Stomach (tissue), 9 donors: ENCODE measurements around the gene ATG9A. TPM values are rescaled to one million over a fixed set of nuclear protein-coding genes. Genes with fewer than 3 reads are reported as not detected.

Source experiments
- DNase-seq, 2 donors: peaks; one replicate each; pipeline versions ENCODE4 v3.0.0 to v3.0.0-alpha.2; 2013 to 2019
- H3K27ac ChIP-seq, 5 donors: fragments of 200-600 bp in 4 of 5; sonication (generic) in 4 of 5; one replicate each; pipeline ENCODE4 v1.5.1; 2013 to 2019; ENCODE audit warnings: mild to moderate bottlenecking in 1 of 5, moderate library complexity in 1 of 5
- H3K27me3 ChIP-seq, 3 donors: fragments of 200-600 bp; sonication (generic); one replicate each; pipeline ENCODE4 v1.5.1; 2017 to 2019; ENCODE audit warnings: mixed run types in 1 of 3
- H3K36me3 ChIP-seq, 4 donors: fragments of 200-600 bp; sonication (generic); 1 replicate in 3 of 4; 2 replicates in 1 of 4; pipeline ENCODE4 v1.5.1; 2016 to 2019
- H3K4me1 ChIP-seq, 4 donors: fragments of 200-600 bp; sonication (generic); one replicate each; pipeline ENCODE4 v1.5.1; 2016 to 2019
- H3K4me3 ChIP-seq, 4 donors: fragments of 200-600 bp; sonication (generic) in 3 of 4; one replicate each; pipeline ENCODE4 v1.5.1; 2016 to 2019; ENCODE audit warnings: mild to moderate bottlenecking in 1 of 4
- H3K9me3 ChIP-seq, 4 donors: fragments of 200-600 bp; sonication (generic); one replicate each; pipeline ENCODE4 v1.5.1; 2016 to 2019
- EP300 ChIP-seq: sonication (generic); formaldehyde crosslinking; IDR thresholded peaks from one replicate; pipeline ENCODE4 v1.6.1; 2017; ENCODE audit warnings: antibody characterized with exemption
- POLR2A ChIP-seq, 4 donors: fragments of 450-650 bp; IDR thresholded peaks; one replicate each; pipeline ENCODE4 v1.6.1; 2016; ENCODE audit warnings: antibody characterized with exemption in 4 of 4, control low read depth in 2 of 4, mild to moderate bottlenecking in 1 of 4, moderate library complexity in 1 of 4
- POLR2AphosphoS5 ChIP-seq, 3 donors: sonication (generic); formaldehyde crosslinking; IDR thresholded peaks; one replicate each; pipeline ENCODE4 v1.6.1; 2016; ENCODE audit warnings: antibody characterized with exemption in 3 of 3
- WGBS, 5 donors: extraction: QIAGEN DNeasy Blood & Tissue Kit in 3 of 5; methylation state at CpG; one replicate each; pipeline versions ENCODE4 v1.1.5 to v1.1.7; 2013 to 2018; 5-methylcytosine and 5-hydroxymethylcytosine counted together
- intact Hi-C: fragments of 100-400 bp; cut with DNase I; formaldehyde crosslinking; loops from one replicate; pipeline ENCODE4 v1.15.1; 2023; ENCODE audit warnings: low total_unique reads
- polyA plus RNA-seq, 3 donors: library from polyadenylated mRNA; stranded (reverse); fragments of 200-250 nt; gene quantifications; one replicate each; pipeline ENCODE4 v1.2.3, GENCODE V29; 2013
- total RNA-seq, 5 donors: library from RNA; depleted of rRNA; stranded (reverse); fragments of >200 nt; gene quantifications; one replicate each; pipeline versions ENCODE4 v1.1.0 to v1.2.3, GENCODE V29; 2014 to 2016
- TF ChIP-seq, protein P1 (sequence below), 7 experiments: fragments of 450-650 bp in 4 of 7; fragments of 200-600 bp in 3 of 7; sonication (generic) in 3 of 7; IDR thresholded peaks; one replicate each; pipeline ENCODE4 v1.5.1; 2016 to 2019; ENCODE audit warnings: antibody characterized with exemption in 7 of 7, control low read depth in 2 of 7, mild to moderate bottlenecking in 1 of 7
- donor health status: healthy with polysubstance abuse.
- donor health status: Bipolar disorder and iron deficiency.
- donor health status: healthy.

ATG9A gene
- total and polyA plus RNA-seq, 8 donors: 1.4 to 100 (median 16.1) TPM

DNA sequence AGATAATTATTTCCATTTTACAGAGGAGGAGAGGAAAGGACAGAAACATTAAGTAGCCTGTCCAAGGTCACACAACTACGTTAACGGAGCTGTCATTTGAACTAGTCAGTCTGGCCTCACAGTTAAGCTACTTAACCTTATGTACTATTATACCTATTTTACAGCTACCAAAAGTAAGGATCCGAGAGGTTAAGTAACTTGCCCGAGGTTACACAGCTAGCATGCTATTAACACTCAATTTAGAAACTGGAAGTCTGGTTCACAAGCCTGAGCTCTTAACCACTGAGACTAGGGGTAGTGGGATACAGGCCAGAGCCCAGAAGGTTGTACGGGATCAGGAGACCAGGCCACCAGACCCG lies 15.3 kb upstream of the ATG9A start:
- peaks cover 0 to 29% (median 15%) of the 10 kb centered on the region in 4 donors for H3K36me3 ChIP-seq
- peak overlapping the region; percentile 77 to 95 (median 82) for H3K4me3 ChIP-seq
- peaks cover 38 to 54% (median 52%) of the 10 kb centered on the region in 4 donors for H3K4me1 ChIP-seq
- no peak for DNase-seq
- H3K27ac ChIP-seq: peak overlapping the region; percentile 91 to 98 (median 97)
- TF ChIP-seq POLR2A (IDR thresholded peaks at IDR 0.05) (no peak), POLR2AphosphoS5 (IDR thresholded peaks at IDR 0.05) (no peak), EP300 (no peak)
- TF ChIP-seq, protein P1, sequence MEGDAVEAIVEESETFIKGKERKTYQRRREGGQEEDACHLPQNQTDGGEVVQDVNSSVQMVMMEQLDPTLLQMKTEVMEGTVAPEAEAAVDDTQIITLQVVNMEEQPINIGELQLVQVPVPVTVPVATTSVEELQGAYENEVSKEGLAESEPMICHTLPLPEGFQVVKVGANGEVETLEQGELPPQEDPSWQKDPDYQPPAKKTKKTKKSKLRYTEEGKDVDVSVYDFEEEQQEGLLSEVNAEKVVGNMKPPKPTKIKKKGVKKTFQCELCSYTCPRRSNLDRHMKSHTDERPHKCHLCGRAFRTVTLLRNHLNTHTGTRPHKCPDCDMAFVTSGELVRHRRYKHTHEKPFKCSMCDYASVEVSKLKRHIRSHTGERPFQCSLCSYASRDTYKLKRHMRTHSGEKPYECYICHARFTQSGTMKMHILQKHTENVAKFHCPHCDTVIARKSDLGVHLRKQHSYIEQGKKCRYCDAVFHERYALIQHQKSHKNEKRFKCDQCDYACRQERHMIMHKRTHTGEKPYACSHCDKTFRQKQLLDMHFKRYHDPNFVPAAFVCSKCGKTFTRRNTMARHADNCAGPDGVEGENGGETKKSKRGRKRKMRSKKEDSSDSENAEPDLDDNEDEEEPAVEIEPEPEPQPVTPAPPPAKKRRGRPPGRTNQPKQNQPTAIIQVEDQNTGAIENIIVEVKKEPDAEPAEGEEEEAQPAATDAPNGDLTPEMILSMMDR (IDR thresholded peaks at IDR 0.05): no peak
- intact Hi-C loops: no loop called here
- WGBS, 5 donors: 29 to 45% (median 41%) methylated on average over 6 of the region's 6 CpGs
- no peaks in the 10 kb centered on the region for H3K27me3 ChIP-seq
- H3K9me3 ChIP-seq: no peaks in the 10 kb centered on the region

DNA sequence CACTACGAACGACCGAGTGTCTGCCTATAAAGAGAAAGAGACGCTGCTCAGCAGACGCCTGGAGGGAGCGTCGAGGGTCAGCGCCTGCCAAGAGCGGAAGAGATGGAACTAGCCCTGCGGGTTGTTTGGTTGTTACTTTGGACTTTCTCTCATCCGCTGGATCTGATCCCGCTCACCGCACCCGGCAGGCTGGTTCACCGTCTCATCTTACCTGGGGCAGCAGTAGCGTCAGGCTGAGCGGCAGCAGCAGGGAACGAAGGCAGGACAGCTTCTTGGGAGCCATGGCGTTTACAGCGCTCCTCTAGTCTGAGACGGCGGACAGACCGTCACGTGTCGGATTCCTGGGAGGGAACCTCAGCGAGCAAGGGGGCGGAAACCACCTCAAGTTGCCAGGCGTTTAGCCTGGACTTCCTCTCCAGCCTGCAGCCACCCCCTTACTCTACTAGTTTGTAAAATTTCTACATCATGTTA lies 13.9 kb upstream of the ATG9A start:
- Histone ChIP-seq H3K9me3 (no peaks in the 10 kb centered on the region), H3K27ac (peak overlapping the region in 1 of 5 donors; percentile 27), H3K36me3 (peaks cover 5 to 37% (median 20%) of the 10 kb centered on the region in 4 donors), H3K4me3 (peak overlapping the region; percentile 4 to 25 (median 21)), H3K4me1 (peaks cover 23 to 40% (median 38%) of the 10 kb centered on the region in 4 donors), H3K27me3 (no peaks in the 10 kb centered on the region)
- DNase-seq: peak in 1 of 2 donors; percentile 50
- intact Hi-C loops: no loop called here
- no peak for TF ChIP-seq POLR2AphosphoS5 (IDR thresholded peaks at IDR 0.05)
- 40 to 53% (median 45%) methylated on average over 24 to 28 of the region's 28 CpGs for WGBS, 5 donors

- H3K4me3 ChIP-seq: no peak overlapping the region
- H3K27me3 ChIP-seq: no peaks in the 10 kb centered on the region
- no peak overlapping the region for H3K27ac ChIP-seq
- H3K9me3 ChIP-seq: no peaks in the 10 kb centered on the region
- H3K36me3 ChIP-seq: peaks cover 67 to 76% (median 75%) of the 10 kb centered on the region in 4 donors
- WGBS, 5 donors: 78 to 96% (median 92%) methylated on average over 3 of the region's 3 CpGs
- TF ChIP-seq, protein P1 (IDR thresholded peaks at IDR 0.05): no peak
- TF ChIP-seq POLR2A (IDR thresholded peaks at IDR 0.05): no peak
- peaks cover 6 to 20% (median 19%) of the 10 kb centered on the region in 4 donors for H3K4me1 ChIP-seq
- intact Hi-C loops: no loop called here
- no peak for DNase-seq
Observed at GRCh38 chr2:219234331-219234730, 4.9 kb upstream of the ATG9A start.

GRCh38 chr2:219230059-219230540 lies 664 bp upstream of the ATG9A start:
- H3K9me3 ChIP-seq: no peaks in the 10 kb centered on the region
- 0 to 1% (median 0%) methylated on average over 20 to 24 of the region's 24 CpGs for WGBS, 5 donors
- peak overlapping the region; percentile 95 to 98 (median 96) for H3K27ac ChIP-seq
- peaks cover 37 to 59% (median 53%) of the 10 kb centered on the region in 4 donors for H3K36me3 ChIP-seq
- peaks cover 19 to 57% (median 38%) of the 10 kb centered on the region in 4 donors for H3K4me1 ChIP-seq
- peak; percentile 73 to 87 for DNase-seq
- H3K4me3 ChIP-seq: peak overlapping the region; percentile 64 to 82 (median 78)
- TF ChIP-seq EP300 (no peak), POLR2AphosphoS5 (IDR thresholded peaks at IDR 0.05) (no peak), POLR2A (IDR thresholded peaks at IDR 0.05) (no peak)
- TF ChIP-seq, protein P1 (IDR thresholded peaks at IDR 0.05): no peak
- no peaks in the 10 kb centered on the region for H3K27me3 ChIP-seq
- intact Hi-C loops: no loop called here

DNA sequence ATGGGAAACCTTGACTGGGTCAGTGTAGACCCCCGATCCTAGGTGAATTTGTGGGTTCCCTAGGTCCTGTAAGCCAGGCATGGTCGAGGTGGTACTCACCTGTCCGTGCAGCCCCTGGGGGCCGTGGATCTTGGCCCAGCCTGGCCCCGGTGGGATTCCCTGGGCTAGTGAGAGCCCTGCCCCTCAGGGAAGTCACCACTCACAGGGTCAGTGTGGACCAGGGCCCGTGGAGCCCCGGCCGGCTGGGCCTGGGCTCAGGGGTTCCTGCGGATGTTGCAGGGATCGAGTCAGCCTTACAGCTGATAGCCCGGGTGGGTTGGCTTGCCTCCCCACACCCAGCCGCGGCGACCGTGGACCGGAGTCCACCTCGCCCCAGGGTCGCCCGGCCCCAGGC lies 528 bp downstream of the ATG9A start:
- DNase-seq: no peak
- intact Hi-C loops: loop anchor here (10.0 kb wide), 1 partner anchor 56 kb away; no protein-coding TSS in a partner anchor
- H3K36me3 ChIP-seq: peaks cover 38 to 59% (median 53%) of the 10 kb centered on the region in 4 donors

More for the DNA sequence above, 528 bp downstream of the ATG9A start:
- Histone ChIP-seq H3K4me3 (peak overlapping the region; percentile 64 to 82 (median 78)), H3K4me1 (peaks cover 19 to 57% (median 38%) of the 10 kb centered on the region in 4 donors), H3K27me3 (no peaks in the 10 kb centered on the region), H3K9me3 (no peaks in the 10 kb centered on the region), H3K27ac (peak overlapping the region; percentile 95 to 98 (median 96))
- WGBS, 5 donors: 1 to 20% (median 1%) methylated on average over 1 to 19 of the region's 19 CpGs
- no peak for TF ChIP-seq POLR2A (IDR thresholded peaks at IDR 0.05)
- TF ChIP-seq EP300: no peak
- TF ChIP-seq POLR2AphosphoS5 (IDR thresholded peaks at IDR 0.05): no peak
- TF ChIP-seq, protein P1 (IDR thresholded peaks at IDR 0.05): no peak
